Measurements from ENCODE around the gene PSEN1. TPM values are rescaled to one million over a fixed set of nuclear protein-coding genes. Genes with fewer than 3 reads are reported as not detected.

PSEN1 gene
- total RNA-seq, 1 experiment from 2014 or later, result 55.1 TPM

- ChIA-PET POLR2A (interaction anchor here (0.6 to 0.8 kb wide), 4 partner anchors 14 to 599 kb away, joined by 3 to 5 read pairs (median 4); no protein-coding TSS in a partner anchor), CTCF (interaction anchor here (0.7 kb wide), 1 partner anchor 127 kb away, joined by 3 read pairs; no protein-coding TSS in a partner anchor)
- no peak for DNase-seq (ENCODE audit: unreplicated experiment)
- BruUV-seq (replicated peaks), result no TSS peak
- TF ChIP-seq CTCF (IDR thresholded peaks at IDR 0.05; ENCODE audit: unreplicated experiment), result no peak
- Mint-ChIP-seq H3K36me3 (ENCODE audit: insufficient read depth, unreplicated experiment) (peaks cover 96% of the 10 kb centered on the region), H3K27me3 (ENCODE audit: insufficient read depth, unreplicated experiment) (no peaks in the 10 kb centered on the region), H3K4me1 (ENCODE audit: insufficient read depth, unreplicated experiment) (no peaks in the 10 kb centered on the region), H3K27ac (ENCODE audit: low read depth, unreplicated experiment) (no peak overlapping the region), H3K9me3 (ENCODE audit: unreplicated experiment) (no peaks in the 10 kb centered on the region), H3K4me3 (ENCODE audit: unreplicated experiment) (no peak overlapping the region)
- intact Hi-C loops (cut with micrococcal nuclease), result no loop called here
Measured at GRCh38 chr14:73102806-73103497, 33.4 kb upstream of the PSEN1 start.

GRCh38 chr14:73105050-73105449 lies 31.3 kb upstream of the PSEN1 start:
- no peaks in the 10 kb centered on the region for H3K9me3 Mint-ChIP-seq (ENCODE audit: unreplicated experiment)
- no TSS peak for BruUV-seq (replicated peaks)
- no peak for DNase-seq (ENCODE audit: unreplicated experiment)
- no peak for TF ChIP-seq CTCF (IDR thresholded peaks at IDR 0.05; ENCODE audit: unreplicated experiment)
- POLR2A ChIA-PET, result interaction anchor here (0.5 to 1.2 kb wide), 3 partner anchors 14 to 47 kb away, joined by 3 to 4 read pairs (median 3); partner anchors contain the start of gene RBM25
- H3K4me1 Mint-ChIP-seq (ENCODE audit: insufficient read depth, unreplicated experiment), result no peaks in the 10 kb centered on the region
- H3K27ac Mint-ChIP-seq (ENCODE audit: low read depth, unreplicated experiment), result no peak overlapping the region
- intact Hi-C loops (cut with micrococcal nuclease), result no loop called here
- peaks cover 99% of the 10 kb centered on the region for H3K36me3 Mint-ChIP-seq (ENCODE audit: insufficient read depth, unreplicated experiment)
- H3K4me3 Mint-ChIP-seq (ENCODE audit: unreplicated experiment), result no peak overlapping the region
- H3K27me3 Mint-ChIP-seq (ENCODE audit: insufficient read depth, unreplicated experiment), result no peaks in the 10 kb centered on the region
- CTCF ChIA-PET, result interaction anchor here (0.6 kb wide), 1 partner anchor 776 kb away, joined by 3 read pairs; no protein-coding TSS in a partner anchor

- intact Hi-C loops (cut with micrococcal nuclease), result no loop called here
- TF ChIP-seq CTCF (IDR thresholded peaks at IDR 0.05; ENCODE audit: unreplicated experiment), result no peak
- Mint-ChIP-seq H3K4me3 (ENCODE audit: unreplicated experiment) (no peak overlapping the region), H3K4me1 (ENCODE audit: insufficient read depth, unreplicated experiment) (no peaks in the 10 kb centered on the region), H3K27me3 (ENCODE audit: insufficient read depth, unreplicated experiment) (no peaks in the 10 kb centered on the region), H3K9me3 (ENCODE audit: unreplicated experiment) (no peaks in the 10 kb centered on the region), H3K36me3 (ENCODE audit: insufficient read depth, unreplicated experiment) (peaks cover 99% of the 10 kb centered on the region), H3K27ac (ENCODE audit: low read depth, unreplicated experiment) (no peak overlapping the region)
- DNase-seq (ENCODE audit: unreplicated experiment), result no peak
- POLR2A ChIA-PET, result interaction anchor here (0.8 to 2.5 kb wide), 5 partner anchors 11 to 79 kb away, joined by 3 to 9 read pairs (median 3); partner anchors contain the start of genes RBM25 and ZFYVE1
- CTCF ChIA-PET, result no interaction called here
- BruUV-seq (replicated peaks), result no TSS peak
Measured at GRCh38 chr14:73105727-73106126, 30.6 kb upstream of the PSEN1 start.

GRCh38 chr14:73116079-73116665 lies 20.1 kb upstream of the PSEN1 start:
- H3K36me3 Mint-ChIP-seq (ENCODE audit: insufficient read depth, unreplicated experiment), result peaks cover 85% of the 10 kb centered on the region
- TF ChIP-seq CTCF (IDR thresholded peaks at IDR 0.05; ENCODE audit: unreplicated experiment), result no peak
- DNase-seq (ENCODE audit: unreplicated experiment), result no peak
- no peaks in the 10 kb centered on the region for H3K4me1 Mint-ChIP-seq (ENCODE audit: insufficient read depth, unreplicated experiment)
- POLR2A ChIA-PET, result interaction anchor here (0.6 to 1.4 kb wide), 3 partner anchors 9 to 461 kb away, joined by 4 to 9 read pairs (median 4); no protein-coding TSS in a partner anchor
- H3K9me3 Mint-ChIP-seq (ENCODE audit: unreplicated experiment), result no peaks in the 10 kb centered on the region
- CTCF ChIA-PET, result no interaction called here
- H3K4me3 Mint-ChIP-seq (ENCODE audit: unreplicated experiment), result no peak overlapping the region
- no peak overlapping the region for H3K27ac Mint-ChIP-seq (ENCODE audit: low read depth, unreplicated experiment)
- BruUV-seq (replicated peaks), result no TSS peak
- intact Hi-C loops (cut with micrococcal nuclease), result no loop called here
- no peaks in the 10 kb centered on the region for H3K27me3 Mint-ChIP-seq (ENCODE audit: insufficient read depth, unreplicated experiment)
